ENCODE results near the gene TMEM178B.

The TMEM178B gene

GRCh38 chr7:141436575-141437075 is 362.8 kb downstream of the TMEM178B start:
- no peak for DNase-seq

- no peak for DNase-seq
These were observed 365.3 kb downstream of the TMEM178B start for GRCh38 chr7:141439164-141439563.

- DNase-seq: no peak
These were observed 365.9 kb downstream of the TMEM178B start for GRCh38 chr7:141439776-141440175.

- no peak for DNase-seq
These were observed 368.2 kb downstream of the TMEM178B start for GRCh38 chr7:141441837-141442627.

- DNase-seq: no peak
These were observed 368.9 kb downstream of the TMEM178B start for GRCh38 chr7:141442781-141443180.

- DNase-seq: no peak
These were observed 371.1 kb downstream of the TMEM178B start for GRCh38 chr7:141444961-141445360.

GRCh38 chr7:141451232-141451631 is 377.4 kb downstream of the TMEM178B start:
- DNase-seq: no peak

- DNase-seq: no peak
These were observed 379.0 kb downstream of the TMEM178B start for GRCh38 chr7:141452911-141453310.

GRCh38 chr7:141454338-141454737 is 380.5 kb downstream of the TMEM178B start:
- no peak for DNase-seq

GRCh38 chr7:141455723-141456122 is 381.9 kb downstream of the TMEM178B start:
- DNase-seq: no peak

- no peak for DNase-seq
These were observed 382.4 kb downstream of the TMEM178B start for GRCh38 chr7:141456298-141456697.

- DNase-seq: no peak
These were observed 382.8 kb downstream of the TMEM178B start for GRCh38 chr7:141456711-141457110.

- no peak for DNase-seq
These were observed 387.2 kb downstream of the TMEM178B start for GRCh38 chr7:141460781-141461715.

GRCh38 chr7:141461924-141462323 is 388.1 kb downstream of the TMEM178B start:
- DNase-seq: no peak

GRCh38 chr7:141462958-141463357 is 389.1 kb downstream of the TMEM178B start:
- DNase-seq: no peak

- no peak for DNase-seq
These were observed 390.1 kb downstream of the TMEM178B start for GRCh38 chr7:141463986-141464385.

- no peak for DNase-seq
These were observed 390.7 kb downstream of the TMEM178B start for GRCh38 chr7:141464551-141464950.

- DNase-seq: no peak
These were observed 392.5 kb downstream of the TMEM178B start for GRCh38 chr7:141466151-141466904.

- no peak for DNase-seq
These were observed 394.5 kb downstream of the TMEM178B start for GRCh38 chr7:141468341-141468740.

GRCh38 chr7:141475679-141476078 is 401.8 kb downstream of the TMEM178B start:
- DNase-seq: no peak

GRCh38 chr7:141477865-141478264 is 404.0 kb downstream of the TMEM178B start:
- no peak for DNase-seq

GRCh38 chr7:141478845-141479244 is 405.0 kb downstream of the TMEM178B start:
- DNase-seq: no peak

- no peak for DNase-seq
These were observed 407.1 kb downstream of the TMEM178B start for GRCh38 chr7:141480953-141481352.

Measured in CD4-positive, alpha-beta T cell treated with Interleukin-10 for 1 hour (primary cell).